IMR-90 (cell line): Measurements from ENCODE around the gene CORO7.

Experiments used
- BHLHE40 ChIP-seq: fragments of 150-350 bp; IDR thresholded peaks from 2 replicates; pipeline ENCODE4 v1.6.1; 2016; ENCODE audit warnings: mild to moderate bottlenecking, low read depth, low read length
- CEBPB ChIP-seq: IDR thresholded peaks from 2 replicates; pipeline ENCODE4 v1.6.1; 2012; ENCODE audit warnings: low read depth, low read length, improper control_type of control experiment
- MAFK ChIP-seq: IDR thresholded peaks from 2 replicates; pipeline ENCODE4 v1.6.1; 2012; ENCODE audit warnings: low read depth, low read length, improper control_type of control experiment
- MAZ ChIP-seq: IDR thresholded peaks from 2 replicates; pipeline ENCODE4 v1.6.1; 2012; ENCODE audit warnings: low read depth, mild to moderate bottlenecking, low read length, improper control_type of control experiment, moderate library complexity, borderline replicate concordance
- POLR2A ChIP-seq: IDR thresholded peaks from 2 replicates; pipeline ENCODE4 v1.6.1; 2012; ENCODE audit warnings: mild to moderate bottlenecking, low read depth, low read length
- RAD21 ChIP-seq: IDR thresholded peaks from 2 replicates; pipeline ENCODE4 v1.6.1; 2012; ENCODE audit warnings: low read length, improper control_type of control experiment
- RFX5 ChIP-seq: IDR thresholded peaks from 2 replicates; pipeline ENCODE4 v1.8.0; 2012; ENCODE audit warnings: low read depth, mild to moderate bottlenecking, low read length, moderate library complexity
- SMC3 ChIP-seq: fragments of 150-350 bp; IDR thresholded peaks from 2 replicates; pipeline ENCODE4 v1.6.1; 2016; ENCODE audit warnings: low read depth, mild to moderate bottlenecking, antibody characterized with exemption, low read length, moderate library complexity
- TF ChIP-seq, protein P1 (sequence below): conservative IDR thresholded peaks from 2 replicates; pipeline ENCODE4 v1.5.1; 2012; ENCODE audit warnings: mild to moderate bottlenecking, low read depth, low read length, improper control_type of control experiment

DNA sequence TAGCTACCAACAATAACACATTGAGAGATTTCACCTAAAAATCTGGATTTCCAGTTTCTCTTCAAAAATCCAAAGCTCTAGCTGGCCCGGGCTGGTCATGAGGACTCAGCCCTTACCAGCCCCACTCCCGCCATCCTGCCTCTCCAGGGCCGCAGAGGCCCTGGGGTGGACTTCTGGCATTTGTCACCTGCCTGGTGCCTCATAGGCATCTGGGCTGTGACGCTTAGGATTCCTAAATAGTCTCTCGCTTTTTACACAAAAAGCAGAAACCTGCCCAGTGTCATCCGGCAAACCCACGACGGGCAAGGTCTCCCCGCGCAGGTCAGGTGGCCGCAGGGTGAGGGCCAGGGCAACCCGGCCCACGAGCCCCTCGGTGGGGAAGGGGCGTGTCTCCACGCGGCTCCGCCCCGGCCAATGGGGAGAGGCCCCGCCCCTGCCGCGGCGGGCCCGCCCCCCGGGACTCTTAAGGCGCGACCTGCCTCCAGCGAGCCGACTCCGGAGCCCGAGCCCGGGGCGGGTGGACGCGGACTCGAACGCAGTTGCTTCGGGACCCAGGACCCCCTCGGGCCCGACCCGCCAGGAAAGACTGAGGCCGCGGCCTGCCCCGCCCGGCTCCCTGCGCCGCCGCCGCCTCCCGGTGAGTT lies 44.9 kb downstream of the CORO7 start, which contains the start of gene VASN:
- TF ChIP-seq RFX5 (no peak), CEBPB (no peak), SMC3 (no peak), RAD21 (no peak), MAFK (no peak), POLR2A (peak; percentile 99), MAZ (peak; percentile 67; the same call in 1 of the 2 replicates), BHLHE40 (no peak)
- TF ChIP-seq, protein P1, sequence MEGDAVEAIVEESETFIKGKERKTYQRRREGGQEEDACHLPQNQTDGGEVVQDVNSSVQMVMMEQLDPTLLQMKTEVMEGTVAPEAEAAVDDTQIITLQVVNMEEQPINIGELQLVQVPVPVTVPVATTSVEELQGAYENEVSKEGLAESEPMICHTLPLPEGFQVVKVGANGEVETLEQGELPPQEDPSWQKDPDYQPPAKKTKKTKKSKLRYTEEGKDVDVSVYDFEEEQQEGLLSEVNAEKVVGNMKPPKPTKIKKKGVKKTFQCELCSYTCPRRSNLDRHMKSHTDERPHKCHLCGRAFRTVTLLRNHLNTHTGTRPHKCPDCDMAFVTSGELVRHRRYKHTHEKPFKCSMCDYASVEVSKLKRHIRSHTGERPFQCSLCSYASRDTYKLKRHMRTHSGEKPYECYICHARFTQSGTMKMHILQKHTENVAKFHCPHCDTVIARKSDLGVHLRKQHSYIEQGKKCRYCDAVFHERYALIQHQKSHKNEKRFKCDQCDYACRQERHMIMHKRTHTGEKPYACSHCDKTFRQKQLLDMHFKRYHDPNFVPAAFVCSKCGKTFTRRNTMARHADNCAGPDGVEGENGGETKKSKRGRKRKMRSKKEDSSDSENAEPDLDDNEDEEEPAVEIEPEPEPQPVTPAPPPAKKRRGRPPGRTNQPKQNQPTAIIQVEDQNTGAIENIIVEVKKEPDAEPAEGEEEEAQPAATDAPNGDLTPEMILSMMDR: no peak
